ENCODE measurements around the gene SLIT3. TPM values are rescaled to one million over a fixed set of nuclear protein-coding genes. Genes with fewer than 3 reads are reported as not detected.

The SLIT3 gene
- total and polyA plus RNA-seq, 2 donors, result 8.4 to 9.2 TPM

DNA sequence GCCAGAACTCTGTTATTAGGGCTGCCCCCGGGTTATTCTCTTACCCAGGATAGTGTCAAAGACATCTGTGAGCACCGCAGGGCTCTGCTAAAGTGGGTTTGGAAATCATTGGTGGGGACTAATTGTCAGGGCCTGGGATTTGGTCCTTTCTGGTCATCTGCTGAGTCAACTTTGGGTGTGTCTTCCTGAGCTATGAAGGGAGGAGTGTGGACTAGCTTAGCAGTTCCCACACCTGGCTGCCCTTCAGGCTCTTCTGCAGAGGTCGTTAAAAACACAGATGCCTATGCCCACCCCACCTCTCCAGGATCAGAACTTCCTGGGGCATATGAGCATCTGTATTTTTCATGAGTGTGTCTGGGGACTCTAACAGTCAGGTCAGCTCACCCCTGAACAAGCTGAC, 352.2 kb downstream of the SLIT3 start:
- 91% methylated on average over 3 of the region's 3 CpGs for WGBS
- H3K4me3 ChIP-seq (ENCODE audit: low read length in 2 of 2), result no peak overlapping the region
- no peaks in the 10 kb centered on the region for H3K27me3 ChIP-seq (ENCODE audit: control insufficient read depth in 2 of 2, insufficient read depth in 1 of 2, low read length in 1 of 2)
- no peaks in the 10 kb centered on the region for H3K36me3 ChIP-seq (ENCODE audit: control insufficient read depth in 2 of 2, insufficient read depth in 2 of 2, low read length in 1 of 2)
- H3K9me3 ChIP-seq (ENCODE audit: control insufficient read depth in 2 of 2, insufficient read depth in 1 of 2, low read length in 1 of 2), result no peaks in the 10 kb centered on the region
- H3K27ac ChIP-seq (ENCODE audit: low read depth in 1 of 2, low read length in 1 of 2), result no peak overlapping the region
- H3K4me1 ChIP-seq (ENCODE audit: control insufficient read depth in 2 of 2, insufficient read depth in 2 of 2, low read length in 2 of 2), result peaks cover 0 to 5% of the 10 kb centered on the region in 2 donors
- no peak for DNase-seq (ENCODE audit: low read depth in 6 of 9, low spot score in 9 of 9)

DNA sequence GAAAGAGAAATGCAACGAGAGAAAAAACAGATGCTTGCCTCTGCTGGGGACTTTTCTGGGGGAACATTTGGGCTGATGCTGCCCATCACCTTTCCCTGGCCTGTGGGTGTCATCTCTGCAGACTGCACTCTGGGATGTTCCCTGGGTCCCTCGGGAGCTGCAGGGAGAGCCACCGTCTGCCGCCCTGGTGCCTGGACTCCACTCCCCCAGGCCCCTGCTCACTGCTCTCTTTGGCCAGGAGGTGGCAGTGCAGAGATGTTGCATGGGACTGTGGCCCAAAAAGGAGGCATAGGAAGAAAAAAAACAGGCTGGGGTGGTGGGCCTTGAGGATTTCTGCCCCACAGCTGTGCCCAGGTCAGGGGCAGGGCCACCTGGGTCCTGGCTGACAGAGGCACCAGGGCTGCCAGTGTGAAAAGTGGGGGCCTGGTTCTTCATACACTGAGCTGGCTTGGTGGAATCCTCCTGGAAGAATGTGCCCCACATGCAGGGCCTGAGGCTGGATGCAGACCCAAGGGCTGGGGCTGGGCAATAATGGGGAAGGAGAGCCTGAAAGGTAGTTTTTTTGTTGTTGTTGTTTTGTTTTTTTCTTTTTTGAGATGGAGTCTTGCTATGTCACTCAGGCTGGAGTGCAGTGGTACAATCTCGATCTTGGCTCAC, 353.6 kb downstream of the SLIT3 start:
- Histone ChIP-seq H3K4me1 (ENCODE audit: control insufficient read depth in 2 of 2, insufficient read depth in 2 of 2, low read length in 2 of 2) (peaks cover 0 to 5% of the 10 kb centered on the region in 2 donors), H3K27ac (ENCODE audit: low read depth in 1 of 2, low read length in 1 of 2) (no peak overlapping the region), H3K4me3 (ENCODE audit: low read length in 2 of 2) (no peak overlapping the region), H3K9me3 (ENCODE audit: control insufficient read depth in 2 of 2, insufficient read depth in 1 of 2, low read length in 1 of 2) (no peaks in the 10 kb centered on the region), H3K36me3 (ENCODE audit: control insufficient read depth in 2 of 2, insufficient read depth in 2 of 2, low read length in 1 of 2) (no peaks in the 10 kb centered on the region), H3K27me3 (ENCODE audit: control insufficient read depth in 2 of 2, insufficient read depth in 1 of 2, low read length in 1 of 2) (no peaks in the 10 kb centered on the region)
- 70% methylated on average over 5 of the region's 5 CpGs for WGBS
- DNase-seq (ENCODE audit: low read depth in 6 of 9, low spot score in 9 of 9), result peak in 6 of 9 donors; percentile 6 to 39 (median 20)

DNA sequence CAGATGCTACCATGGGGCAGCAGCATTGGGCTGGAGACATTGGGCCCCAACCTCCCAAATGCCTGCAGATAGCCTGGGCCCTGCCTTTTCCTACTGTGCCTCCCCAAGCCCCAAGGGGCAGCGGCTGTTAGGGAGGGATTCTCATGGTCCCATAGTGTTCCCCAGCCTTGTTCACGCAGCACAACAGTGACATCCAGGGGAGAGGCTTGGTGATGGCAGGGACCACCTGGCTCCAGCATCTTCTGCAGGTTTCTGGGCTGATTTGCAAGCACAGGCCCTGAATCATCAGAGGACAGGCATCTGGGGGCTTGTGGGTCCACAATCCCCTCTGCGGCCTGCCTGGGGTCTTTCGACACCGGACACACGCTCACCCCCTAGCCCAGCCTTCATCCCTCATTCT, 354.6 kb downstream of the SLIT3 start:
- WGBS, result 93% methylated on average over 6 of the region's 6 CpGs

GRCh38 chr5:168944004-168944403, 356.9 kb downstream of the SLIT3 start:
- WGBS, result 96% methylated on average over 5 of the region's 5 CpGs
- H3K4me1 ChIP-seq (ENCODE audit: control insufficient read depth in 2 of 2, insufficient read depth in 2 of 2, low read length in 2 of 2), result peaks cover 0 to 5% of the 10 kb centered on the region in 2 donors
- no peaks in the 10 kb centered on the region for H3K9me3 ChIP-seq (ENCODE audit: control insufficient read depth in 2 of 2, insufficient read depth in 1 of 2, low read length in 1 of 2)
- H3K36me3 ChIP-seq (ENCODE audit: control insufficient read depth in 2 of 2, insufficient read depth in 2 of 2, low read length in 1 of 2), result no peaks in the 10 kb centered on the region
- no peak overlapping the region for H3K4me3 ChIP-seq (ENCODE audit: low read length in 2 of 2)
- no peak for DNase-seq (ENCODE audit: low read depth in 6 of 9, low spot score in 9 of 9)
- no peak overlapping the region for H3K27ac ChIP-seq (ENCODE audit: low read depth in 1 of 2, low read length in 1 of 2)
- no peaks in the 10 kb centered on the region for H3K27me3 ChIP-seq (ENCODE audit: control insufficient read depth in 2 of 2, insufficient read depth in 1 of 2, low read length in 1 of 2)

More for the DNA sequence above, 354.6 kb downstream of the SLIT3 start:
- no peaks in the 10 kb centered on the region for H3K9me3 ChIP-seq (ENCODE audit: control insufficient read depth in 2 of 2, insufficient read depth in 1 of 2, low read length in 1 of 2)
- H3K27me3 ChIP-seq (ENCODE audit: control insufficient read depth in 2 of 2, insufficient read depth in 1 of 2, low read length in 1 of 2), result no peaks in the 10 kb centered on the region
- H3K36me3 ChIP-seq (ENCODE audit: control insufficient read depth in 2 of 2, insufficient read depth in 2 of 2, low read length in 1 of 2), result no peaks in the 10 kb centered on the region
- H3K4me1 ChIP-seq (ENCODE audit: control insufficient read depth in 2 of 2, insufficient read depth in 2 of 2, low read length in 2 of 2), result peaks cover 0 to 5% of the 10 kb centered on the region in 2 donors
- DNase-seq (ENCODE audit: low read depth in 6 of 9, low spot score in 9 of 9), result peak in 2 of 9 donors; percentile 8 to 13
- H3K27ac ChIP-seq (ENCODE audit: low read depth in 1 of 2, low read length in 1 of 2), result no peak overlapping the region
- no peak overlapping the region for H3K4me3 ChIP-seq (ENCODE audit: low read length in 2 of 2)

DNA sequence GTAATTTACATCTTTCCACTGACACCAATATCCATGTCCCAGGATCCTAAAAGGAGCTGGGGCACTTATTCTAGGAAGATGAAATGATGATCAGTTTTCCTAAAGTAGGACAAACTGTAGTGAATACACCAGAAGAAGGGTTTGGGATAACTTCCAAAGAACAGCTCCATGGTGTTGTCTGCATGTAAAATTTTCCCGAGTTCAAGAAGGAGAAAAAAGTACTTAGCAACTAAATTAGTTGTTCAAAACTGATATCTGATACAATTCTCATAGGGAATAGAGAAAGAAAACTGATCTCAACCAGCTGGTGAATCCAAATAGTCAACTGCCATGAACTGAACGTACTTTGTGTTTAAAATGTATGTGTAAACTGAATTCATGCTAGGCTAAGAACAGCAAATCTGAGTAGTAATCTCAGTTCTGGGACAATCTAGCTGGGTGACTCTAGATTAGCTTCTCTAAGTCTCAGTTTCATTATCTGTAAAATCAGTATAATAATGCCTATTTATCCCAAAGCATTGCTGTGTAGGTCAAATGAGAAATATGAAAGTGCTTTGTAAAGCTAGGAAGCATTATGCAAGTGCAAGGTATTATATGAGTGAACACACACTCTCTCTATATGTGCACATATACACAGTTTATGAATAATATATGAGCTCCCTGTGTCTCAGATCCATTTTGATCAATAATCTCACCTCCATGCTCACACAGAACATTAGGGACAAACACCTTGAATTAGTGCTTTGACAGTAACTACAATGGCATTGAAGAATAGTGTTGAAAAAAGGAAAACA, 357.7 kb downstream of the SLIT3 start:
- H3K27ac ChIP-seq (ENCODE audit: low read depth in 1 of 2, low read length in 1 of 2), result no peak overlapping the region
- DNase-seq (ENCODE audit: low read depth in 6 of 9, low spot score in 9 of 9), result no peak
- H3K27me3 ChIP-seq (ENCODE audit: control insufficient read depth in 2 of 2, insufficient read depth in 1 of 2, low read length in 1 of 2), result no peaks in the 10 kb centered on the region
- H3K36me3 ChIP-seq (ENCODE audit: control insufficient read depth in 2 of 2, insufficient read depth in 2 of 2, low read length in 1 of 2), result no peaks in the 10 kb centered on the region
- H3K9me3 ChIP-seq (ENCODE audit: control insufficient read depth in 2 of 2, insufficient read depth in 1 of 2, low read length in 1 of 2), result no peaks in the 10 kb centered on the region
- no peak overlapping the region for H3K4me3 ChIP-seq (ENCODE audit: low read length in 2 of 2)
- 89% methylated on average over 2 of the region's 2 CpGs for WGBS
- peaks cover 0 to 5% of the 10 kb centered on the region in 2 donors for H3K4me1 ChIP-seq (ENCODE audit: control insufficient read depth in 2 of 2, insufficient read depth in 2 of 2, low read length in 2 of 2)

DNA sequence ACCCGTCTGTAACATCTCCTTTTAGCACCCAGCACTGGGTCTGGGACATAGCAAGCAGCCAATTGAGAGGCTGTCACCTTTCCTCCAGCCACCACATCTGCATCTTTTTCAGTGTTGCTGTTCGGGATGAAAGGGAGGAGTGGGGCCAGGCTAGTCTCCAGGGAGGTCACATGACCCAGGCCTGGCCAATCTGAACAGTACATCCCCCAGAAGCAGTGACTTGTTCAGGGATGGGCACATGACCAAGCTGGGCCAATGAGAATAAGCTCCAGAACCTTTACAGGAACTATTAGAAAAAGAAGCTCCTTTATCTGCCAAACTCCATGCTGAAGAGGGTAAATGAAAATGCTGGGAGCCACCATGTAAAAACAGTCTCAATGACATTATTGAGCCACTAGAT, 359.0 kb downstream of the SLIT3 start:
- no peaks in the 10 kb centered on the region for H3K27me3 ChIP-seq (ENCODE audit: control insufficient read depth in 2 of 2, insufficient read depth in 1 of 2, low read length in 1 of 2)
- WGBS, result 90% methylated on average over 2 of the region's 2 CpGs
- no peaks in the 10 kb centered on the region for H3K9me3 ChIP-seq (ENCODE audit: control insufficient read depth in 2 of 2, insufficient read depth in 1 of 2, low read length in 1 of 2)
- H3K4me1 ChIP-seq (ENCODE audit: control insufficient read depth in 2 of 2, insufficient read depth in 2 of 2, low read length in 2 of 2), result peaks cover 0 to 5% of the 10 kb centered on the region in 2 donors
- DNase-seq (ENCODE audit: low read depth in 6 of 9, low spot score in 9 of 9), result no peak
- H3K36me3 ChIP-seq (ENCODE audit: control insufficient read depth in 2 of 2, insufficient read depth in 2 of 2, low read length in 1 of 2), result no peaks in the 10 kb centered on the region
- no peak overlapping the region for H3K27ac ChIP-seq (ENCODE audit: low read depth in 1 of 2, low read length in 1 of 2)
- H3K4me3 ChIP-seq (ENCODE audit: low read length in 2 of 2), result no peak overlapping the region

GRCh38 chr5:168940712-168941111, 360.2 kb downstream of the SLIT3 start:
- no peak for DNase-seq (ENCODE audit: low read depth in 6 of 9, low spot score in 9 of 9)
- WGBS, result 97% methylated on average over 4 of the region's 4 CpGs
- no peak overlapping the region for H3K4me3 ChIP-seq (ENCODE audit: low read length in 2 of 2)
- peaks cover 0 to 5% of the 10 kb centered on the region in 2 donors for H3K4me1 ChIP-seq (ENCODE audit: control insufficient read depth in 2 of 2, insufficient read depth in 2 of 2, low read length in 2 of 2)
- no peaks in the 10 kb centered on the region for H3K9me3 ChIP-seq (ENCODE audit: control insufficient read depth in 2 of 2, insufficient read depth in 1 of 2, low read length in 1 of 2)
- H3K36me3 ChIP-seq (ENCODE audit: control insufficient read depth in 2 of 2, insufficient read depth in 2 of 2, low read length in 1 of 2), result no peaks in the 10 kb centered on the region
- H3K27ac ChIP-seq (ENCODE audit: low read depth in 1 of 2, low read length in 1 of 2), result no peak overlapping the region
- no peaks in the 10 kb centered on the region for H3K27me3 ChIP-seq (ENCODE audit: control insufficient read depth in 2 of 2, insufficient read depth in 1 of 2, low read length in 1 of 2)

- Histone ChIP-seq H3K27me3 (ENCODE audit: control insufficient read depth in 2 of 2, insufficient read depth in 1 of 2, low read length in 1 of 2) (no peaks in the 10 kb centered on the region), H3K36me3 (ENCODE audit: control insufficient read depth in 2 of 2, insufficient read depth in 2 of 2, low read length in 1 of 2) (no peaks in the 10 kb centered on the region), H3K9me3 (ENCODE audit: control insufficient read depth in 2 of 2, insufficient read depth in 1 of 2, low read length in 1 of 2) (no peaks in the 10 kb centered on the region), H3K4me3 (ENCODE audit: low read length in 2 of 2) (no peak overlapping the region), H3K4me1 (ENCODE audit: control insufficient read depth in 2 of 2, insufficient read depth in 2 of 2, low read length in 2 of 2) (peaks cover 0 to 5% of the 10 kb centered on the region in 2 donors), H3K27ac (ENCODE audit: low read depth in 1 of 2, low read length in 1 of 2) (no peak overlapping the region)
- 75% methylated on average over 5 of the region's 5 CpGs for WGBS
- DNase-seq (ENCODE audit: low read depth in 6 of 9, low spot score in 9 of 9), result no peak
These were observed 360.9 kb downstream of the SLIT3 start for GRCh38 chr5:168939887-168940544.

Measured in thymus (tissue), 11 donors.